ENCODE data around the gene RAF1.
"Not testable (repeated sequence)": the region's sequence is repeated elsewhere in the genome, so short reads cannot be mapped to it uniquely, and the experiment has no call there.

Gene RAF1

DNA sequence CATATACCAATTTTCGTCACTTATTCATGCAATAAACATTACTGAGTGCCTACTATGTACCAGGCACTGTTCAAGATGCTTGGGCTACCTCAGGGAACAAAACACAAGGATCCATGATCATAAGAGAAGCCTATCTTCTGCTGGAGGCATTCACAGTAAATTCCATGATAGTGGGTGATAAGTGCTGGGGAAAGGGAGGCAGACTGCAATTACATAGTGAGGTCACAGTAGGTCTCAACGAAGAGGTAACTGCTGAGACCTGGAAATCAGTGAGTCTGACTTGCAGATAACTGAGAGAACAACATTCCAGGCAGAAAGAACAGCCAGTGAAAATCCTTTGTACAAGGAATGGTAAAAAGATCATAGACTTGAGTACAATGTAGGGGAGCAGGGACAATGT is 33.6 kb downstream of the RAF1 start:
- DNase-seq (ENCODE audit: low spot score), result no peak
- in situ Hi-C loops (cut with MboI; ENCODE audit: low pct_unique_long_range_greater_than_20kb, low sequenced_read_pairs, unreplicated experiment), result no loop called here
- TF ChIP-seq, protein P1, sequence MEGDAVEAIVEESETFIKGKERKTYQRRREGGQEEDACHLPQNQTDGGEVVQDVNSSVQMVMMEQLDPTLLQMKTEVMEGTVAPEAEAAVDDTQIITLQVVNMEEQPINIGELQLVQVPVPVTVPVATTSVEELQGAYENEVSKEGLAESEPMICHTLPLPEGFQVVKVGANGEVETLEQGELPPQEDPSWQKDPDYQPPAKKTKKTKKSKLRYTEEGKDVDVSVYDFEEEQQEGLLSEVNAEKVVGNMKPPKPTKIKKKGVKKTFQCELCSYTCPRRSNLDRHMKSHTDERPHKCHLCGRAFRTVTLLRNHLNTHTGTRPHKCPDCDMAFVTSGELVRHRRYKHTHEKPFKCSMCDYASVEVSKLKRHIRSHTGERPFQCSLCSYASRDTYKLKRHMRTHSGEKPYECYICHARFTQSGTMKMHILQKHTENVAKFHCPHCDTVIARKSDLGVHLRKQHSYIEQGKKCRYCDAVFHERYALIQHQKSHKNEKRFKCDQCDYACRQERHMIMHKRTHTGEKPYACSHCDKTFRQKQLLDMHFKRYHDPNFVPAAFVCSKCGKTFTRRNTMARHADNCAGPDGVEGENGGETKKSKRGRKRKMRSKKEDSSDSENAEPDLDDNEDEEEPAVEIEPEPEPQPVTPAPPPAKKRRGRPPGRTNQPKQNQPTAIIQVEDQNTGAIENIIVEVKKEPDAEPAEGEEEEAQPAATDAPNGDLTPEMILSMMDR (IDR thresholded peaks at IDR 0.05; ENCODE audit: extremely low read depth, insufficient read depth, missing control alignments), result no peak

DNA sequence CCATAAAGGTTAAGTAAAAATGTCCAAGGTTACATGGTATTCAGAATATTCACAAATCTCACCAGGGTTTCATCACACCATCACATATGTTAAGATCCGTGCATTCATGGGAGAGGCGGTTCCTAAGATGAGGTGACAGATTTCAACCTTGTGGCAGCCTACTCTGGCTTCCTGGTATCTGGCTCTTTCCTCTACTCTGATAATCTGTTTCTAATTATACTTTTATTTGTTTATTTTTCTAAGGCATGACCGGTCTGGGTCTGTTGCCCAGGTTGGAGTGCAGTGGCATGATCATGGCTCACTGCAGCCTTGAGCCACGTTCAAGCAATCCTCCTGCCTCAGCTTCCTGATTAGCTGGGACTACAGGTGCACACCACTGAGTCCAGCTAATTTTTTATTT is 34.4 kb downstream of the RAF1 start:
- in situ Hi-C loops (cut with MboI; ENCODE audit: low pct_unique_long_range_greater_than_20kb, low sequenced_read_pairs, unreplicated experiment), result no loop called here
- no peak for DNase-seq (ENCODE audit: low spot score)
- TF ChIP-seq, protein P1 (IDR thresholded peaks at IDR 0.05; ENCODE audit: extremely low read depth, insufficient read depth, missing control alignments), result no peak

DNA sequence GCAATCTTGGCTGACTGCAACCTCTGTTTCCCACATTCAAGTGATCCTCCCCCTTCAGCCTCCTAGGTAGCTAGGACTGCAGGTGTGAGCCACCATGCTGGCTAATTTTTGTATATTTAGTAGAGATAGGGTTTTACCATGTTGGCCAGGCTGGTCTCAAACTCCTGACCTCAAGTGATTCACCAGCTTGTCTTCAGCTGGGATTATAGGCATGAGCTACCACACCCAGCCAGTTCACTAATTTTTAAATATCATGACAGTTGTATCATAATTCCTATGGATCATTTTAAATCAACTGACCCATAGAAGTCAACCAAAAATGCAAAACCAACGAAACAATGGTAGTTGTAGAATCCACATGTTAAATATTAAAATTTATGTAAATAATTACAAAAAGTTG is 35.1 kb downstream of the RAF1 start:
- TF ChIP-seq, protein P1 (IDR thresholded peaks at IDR 0.05; ENCODE audit: extremely low read depth, insufficient read depth, missing control alignments), result no peak
- in situ Hi-C loops (cut with MboI; ENCODE audit: low pct_unique_long_range_greater_than_20kb, low sequenced_read_pairs, unreplicated experiment), result no loop called here
- DNase-seq (ENCODE audit: low spot score), result no peak

DNA sequence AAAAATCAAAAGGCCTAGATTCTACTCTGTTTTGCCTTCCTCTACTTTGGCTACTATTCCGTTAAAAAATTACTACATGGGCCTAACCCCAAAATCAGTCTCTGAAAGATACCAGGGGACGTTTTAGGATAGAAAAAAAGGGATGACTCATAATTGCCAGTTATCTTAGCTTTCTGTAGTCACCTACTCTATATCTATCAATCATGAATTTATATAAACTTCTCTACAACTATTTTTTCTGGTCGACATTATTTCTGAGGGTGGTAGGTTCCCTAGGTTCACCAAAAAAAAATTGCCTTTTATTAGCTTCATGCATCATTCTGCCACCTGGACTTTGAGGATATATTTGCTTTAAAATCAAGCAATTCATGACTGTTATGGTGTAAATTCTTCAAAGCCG is 36.5 kb downstream of the RAF1 start:
- no peak for DNase-seq (ENCODE audit: low spot score)
- TF ChIP-seq, protein P1 (IDR thresholded peaks at IDR 0.05; ENCODE audit: extremely low read depth, insufficient read depth, missing control alignments), result no peak
- in situ Hi-C loops (cut with MboI; ENCODE audit: low pct_unique_long_range_greater_than_20kb, low sequenced_read_pairs, unreplicated experiment), result no loop called here

DNA sequence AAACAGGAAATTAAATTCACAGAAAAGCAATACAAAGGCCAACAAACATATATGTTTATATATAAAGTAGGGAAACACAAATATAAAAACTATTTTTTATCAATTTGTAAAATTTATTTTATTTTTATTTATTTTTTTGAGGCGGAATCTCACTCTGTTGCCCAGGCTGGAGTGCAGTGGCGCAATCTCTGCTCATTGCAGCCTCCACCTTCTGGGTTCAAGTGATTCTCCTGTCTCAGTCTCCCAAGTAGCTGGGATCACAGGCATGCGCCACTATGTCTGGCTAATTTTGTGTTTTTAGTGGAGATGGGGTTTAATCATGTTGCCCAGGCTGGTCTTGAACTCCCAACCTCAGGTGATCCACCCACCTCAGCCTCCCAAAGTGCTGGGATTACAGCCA is 39.0 kb downstream of the RAF1 start:
- in situ Hi-C loops (cut with MboI; ENCODE audit: low pct_unique_long_range_greater_than_20kb, low sequenced_read_pairs, unreplicated experiment); DNase-seq (ENCODE audit: low spot score): not testable (repeated sequence)

DNA sequence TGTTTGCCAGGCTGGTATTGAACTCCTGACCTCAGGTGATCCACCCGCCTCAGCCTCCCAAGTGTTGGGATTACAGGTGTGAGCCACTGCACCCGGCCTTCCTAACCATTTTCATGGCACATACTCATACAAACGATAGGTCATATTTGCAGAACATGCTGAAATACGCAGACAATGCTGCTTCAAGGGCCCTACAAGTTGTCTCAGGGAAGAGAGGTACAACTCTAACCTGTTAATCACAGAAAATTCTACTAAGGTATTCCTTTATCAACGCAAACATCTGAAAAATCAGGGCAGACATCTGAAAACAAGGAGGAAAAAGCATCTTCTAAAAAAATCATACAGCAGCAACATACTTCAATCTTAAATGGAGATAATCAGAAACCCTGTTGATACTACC is 39.9 kb downstream of the RAF1 start:
- in situ Hi-C loops (cut with MboI; ENCODE audit: low pct_unique_long_range_greater_than_20kb, low sequenced_read_pairs, unreplicated experiment), result no loop called here
- TF ChIP-seq, protein P1 (IDR thresholded peaks at IDR 0.05; ENCODE audit: extremely low read depth, insufficient read depth, missing control alignments), result no peak
- DNase-seq (ENCODE audit: low spot score), result no peak

DNA sequence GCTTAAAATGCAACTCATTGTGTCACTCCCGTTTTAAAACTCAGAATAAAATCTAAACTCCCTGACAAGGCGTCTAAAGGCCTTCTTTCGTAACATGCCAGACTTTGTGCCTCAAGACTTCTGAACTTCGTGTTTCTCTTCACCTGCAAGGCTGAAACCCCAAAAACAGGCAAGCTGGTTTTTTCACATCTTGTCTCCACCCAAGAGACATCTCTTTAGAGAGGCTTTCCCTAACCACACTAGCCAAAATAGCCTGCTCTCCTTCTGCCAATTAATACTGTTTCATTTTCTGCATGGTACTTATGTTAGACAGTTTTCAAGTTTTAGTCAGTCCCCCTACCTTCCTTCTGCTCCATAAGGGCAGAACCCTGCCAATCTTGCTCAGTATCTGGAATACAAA is 41.6 kb downstream of the RAF1 start:
- no peak for DNase-seq (ENCODE audit: low spot score)
- in situ Hi-C loops (cut with MboI; ENCODE audit: low pct_unique_long_range_greater_than_20kb, low sequenced_read_pairs, unreplicated experiment), result no loop called here
- TF ChIP-seq, protein P1 (IDR thresholded peaks at IDR 0.05; ENCODE audit: extremely low read depth, insufficient read depth, missing control alignments), result no peak

Data from GM13977 (cell line).